ENCODE results near the gene DIPK1C.

DIPK1C gene

DNA sequence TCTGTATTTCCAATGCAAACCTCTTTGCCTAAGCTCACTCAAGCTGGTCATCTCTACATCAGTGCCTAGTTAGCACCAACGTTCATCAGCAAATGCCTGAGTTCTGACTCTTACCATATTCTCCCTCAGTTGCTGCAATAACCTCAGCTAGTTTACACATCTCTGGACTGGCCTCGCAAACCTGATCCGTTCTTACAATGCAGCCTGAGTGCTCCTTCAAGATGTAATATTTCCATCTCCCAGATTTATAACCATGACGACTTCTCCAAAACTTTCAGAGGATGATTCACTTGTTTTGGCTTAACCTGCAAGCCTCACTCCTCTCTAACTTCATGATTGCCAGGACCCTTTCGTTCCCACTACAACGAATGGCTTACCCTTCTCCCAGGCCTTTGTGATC lies 69.7 kb downstream of the DIPK1C start:
- no peak for DNase-seq (ENCODE audit: low read depth)
